Measurements from ENCODE around the gene ELK4. TPM values are rescaled to one million over a fixed set of nuclear protein-coding genes. Genes with fewer than 3 reads are reported as not detected.
A peak's percentile ranks its signal among the peaks of the same experiment; 100 is the strongest.

ELK4 gene
- total and polyA plus RNA-seq, 2 of the 8 experiments (the other 6 are each of a cell fraction or from before 2014, with no cell fraction given) = 2.9 to 26.3 TPM

- TF ChIP-seq CTCF (IDR thresholded peaks at IDR 0.05; ENCODE audit: control extremely low read depth in 1 of 3, insufficient read depth in 1 of 3, low read depth in 1 of 3, low read length in 3 of 3) (peak; percentile 78 to 94 (median 86)), KDM1A (IDR thresholded peaks at IDR 0.05; ENCODE audit: borderline replicate concordance, low read length) (peak; percentile 80; the same call in 1 of the 2 replicates), JUND (IDR thresholded peaks at IDR 0.05; ENCODE audit: low read length) (0 out of 2 replicates have a peak, but pooled peaks have one; percentile 23), MAX (IDR thresholded peaks at IDR 0.05) (0 out of 2 replicates have a peak, but pooled peaks have one; percentile 17), RBBP5 (IDR thresholded peaks at IDR 0.05; ENCODE audit: borderline replicate concordance, low read depth, low read length) (no peak), BCL11A (IDR thresholded peaks at IDR 0.05; ENCODE audit: low read depth in 2 of 2, low read length in 2 of 2) (no peak), MAFK (IDR thresholded peaks at IDR 0.05; ENCODE audit: low read depth, low read length) (no peak), CTBP2 (IDR thresholded peaks at IDR 0.05; ENCODE audit: borderline replicate concordance, insufficient read depth, insufficient read length, low read length) (no peak), RNF2 (IDR thresholded peaks at IDR 0.05; ENCODE audit: borderline replicate concordance, low read depth, low read length, missing control alignments, poor library complexity, severe bottlenecking) (no peak), SRF (IDR thresholded peaks at IDR 0.05; ENCODE audit: low read depth, low read length) (no peak), JUN (IDR thresholded peaks at IDR 0.05; ENCODE audit: low read depth, low read length) (no peak), RAD21 (IDR thresholded peaks at IDR 0.05 in 1 of 2, conservative IDR thresholded peaks at IDR 0.05 in 1 of 2; ENCODE audit: low read depth in 2 of 2, low read length in 2 of 2) (peak; percentile 68 to 83), BRCA1 (IDR thresholded peaks at IDR 0.05; ENCODE audit: low read depth, low read length) (no peak)
Measured at GRCh38 chr1:205588636-205589035, 43.2 kb downstream of the ELK4 start (continued).
